Esophagus squamous epithelium (tissue), 5 donors: ENCODE data around the gene HIF1A. TPM values are rescaled to one million over a fixed set of nuclear protein-coding genes. Genes with fewer than 3 reads are reported as not detected.

ENCODE experiments used
- DNase-seq: peaks from one replicate; lab custom pipeline; 2025; lab: John Stamatoyannopoulos, UW
- H3K27ac ChIP-seq, 4 donors: fragments of 200-600 bp; sonication (generic); one replicate each; pipeline ENCODE4 v1.5.1; 2016 to 2019; ENCODE audit warnings: mild to moderate bottlenecking in 1 of 4
- H3K27me3 ChIP-seq, 4 donors: fragments of 200-600 bp; sonication (generic); 1 replicate in 3 of 4; 2 replicates in 1 of 4; pipeline versions ENCODE4 v1.5.1 to v1.6.0; 2017 to 2021; ENCODE audit warnings: antibody characterized with exemption in 1 of 4
- H3K36me3 ChIP-seq, 3 donors: fragments of 200-600 bp; sonication (generic); one replicate each; pipeline ENCODE4 v1.5.1; 2016 to 2019
- H3K4me1 ChIP-seq, 3 donors: fragments of 200-600 bp; sonication (generic); one replicate each; pipeline ENCODE4 v1.5.1; 2017 to 2019
- H3K4me3 ChIP-seq, 4 donors: fragments of 200-600 bp; sonication (generic); 1 replicate in 3 of 4; 2 replicates in 1 of 4; pipeline ENCODE4 v1.5.1; 2016 to 2019; ENCODE audit warnings: mild to moderate bottlenecking in 2 of 4, moderate library complexity in 1 of 4
- H3K9me3 ChIP-seq, 3 donors: fragments of 200-600 bp; sonication (generic); one replicate each; pipeline ENCODE4 v1.5.1; 2016 to 2019
- CTCF ChIP-seq, 6 experiments: fragments of 450-650 bp in 4 of 6; fragments of 200-600 bp in 2 of 6; sonication (generic) in 2 of 6; IDR thresholded peaks; one replicate each; pipeline ENCODE4 v1.5.1; 2016 to 2019; ENCODE audit warnings: antibody characterized with exemption in 6 of 6, mild to moderate bottlenecking in 4 of 6, moderate library complexity in 4 of 6
- POLR2A ChIP-seq, 4 donors: fragments of 450-650 bp; IDR thresholded peaks; one replicate each; pipeline ENCODE4 v1.6.1; 2017; ENCODE audit warnings: antibody characterized with exemption in 4 of 4, mild to moderate bottlenecking in 4 of 4, moderate library complexity in 3 of 4
- WGBS, 2 donors: methylation state at CpG; one replicate each; pipeline ENCODE4 v1.1.5; 2018; 5-methylcytosine and 5-hydroxymethylcytosine counted together
- intact Hi-C: fragments of 100-400 bp; cut with DNase I; formaldehyde crosslinking; loops from one replicate; pipeline ENCODE4 v1.15.0; 2022
- total RNA-seq, 4 donors: library from RNA; depleted of rRNA; stranded (reverse); fragments of >200 nt; gene quantifications; one replicate each; pipeline ENCODE4 v1.1.0, GENCODE V29; 2016
- donor health status: DM: yes; HTN: yes; CAD: no.

HIF1A gene
- total RNA-seq, 4 donors from 2014 or later, result 108 to 199 (median 127) TPM

GRCh38 chr14:61672796-61673195 is 22.5 kb upstream of the HIF1A start:
- Histone ChIP-seq H3K27me3 (no peaks in the 10 kb centered on the region), H3K4me1 (peaks cover 0 to 19% (median 11%) of the 10 kb centered on the region in 3 donors), H3K27ac (no peak overlapping the region), H3K36me3 (no peaks in the 10 kb centered on the region), H3K4me3 (no peak overlapping the region), H3K9me3 (no peaks in the 10 kb centered on the region)
- TF ChIP-seq CTCF (IDR thresholded peaks at IDR 0.05) (no peak), POLR2A (IDR thresholded peaks at IDR 0.05) (no peak)
- intact Hi-C loops, result no loop called here
- WGBS, 2 donors, result 96 to 98% methylated on average over 6 to 7 of the region's 7 CpGs
- no peak for DNase-seq

GRCh38 chr14:61673305-61673704 is 22.0 kb upstream of the HIF1A start:
- no peak for DNase-seq
- Histone ChIP-seq H3K4me1 (peaks cover 0 to 14% (median 6%) of the 10 kb centered on the region in 3 donors), H3K27me3 (no peaks in the 10 kb centered on the region), H3K4me3 (no peak overlapping the region), H3K9me3 (no peaks in the 10 kb centered on the region), H3K27ac (no peak overlapping the region), H3K36me3 (no peaks in the 10 kb centered on the region)
- 69 to 72% methylated on average over 5 of the region's 5 CpGs for WGBS, 2 donors
- intact Hi-C loops, result no loop called here
- no peak for TF ChIP-seq POLR2A (IDR thresholded peaks at IDR 0.05)
- no peak for TF ChIP-seq CTCF (IDR thresholded peaks at IDR 0.05)

GRCh38 chr14:61675291-61675690 is 20.0 kb upstream of the HIF1A start:
- Histone ChIP-seq H3K36me3 (no peaks in the 10 kb centered on the region), H3K4me1 (peaks cover 0 to 4% (median 0%) of the 10 kb centered on the region in 3 donors), H3K27ac (no peak overlapping the region), H3K9me3 (no peaks in the 10 kb centered on the region), H3K27me3 (no peaks in the 10 kb centered on the region), H3K4me3 (no peak overlapping the region)
- WGBS, 2 donors, result 68 to 100% methylated on average over 3 of the region's 3 CpGs
- no peak for TF ChIP-seq POLR2A (IDR thresholded peaks at IDR 0.05)
- TF ChIP-seq CTCF (IDR thresholded peaks at IDR 0.05), result no peak
- intact Hi-C loops, result no loop called here
- DNase-seq, result no peak

GRCh38 chr14:61677479-61677878 is 17.8 kb upstream of the HIF1A start:
- Histone ChIP-seq H3K27me3 (no peaks in the 10 kb centered on the region), H3K4me1 (peaks cover 0 to 9% (median 0%) of the 10 kb centered on the region in 3 donors), H3K4me3 (no peak overlapping the region), H3K9me3 (no peaks in the 10 kb centered on the region), H3K27ac (no peak overlapping the region), H3K36me3 (no peaks in the 10 kb centered on the region)
- TF ChIP-seq CTCF (IDR thresholded peaks at IDR 0.05) (no peak), POLR2A (IDR thresholded peaks at IDR 0.05) (no peak)
- intact Hi-C loops, result no loop called here
- DNase-seq, result no peak

- Histone ChIP-seq H3K9me3 (no peaks in the 10 kb centered on the region), H3K36me3 (no peaks in the 10 kb centered on the region), H3K27ac (no peak overlapping the region), H3K4me3 (no peak overlapping the region), H3K4me1 (peaks cover 0 to 17% (median 0%) of the 10 kb centered on the region in 3 donors), H3K27me3 (no peaks in the 10 kb centered on the region)
- 39 to 67% methylated on average over 2 of the region's 2 CpGs for WGBS, 2 donors
- intact Hi-C loops, result no loop called here
- TF ChIP-seq POLR2A (IDR thresholded peaks at IDR 0.05) (no peak), CTCF (IDR thresholded peaks at IDR 0.05) (no peak)
- no peak for DNase-seq
Measured at GRCh38 chr14:61678975-61679374, 16.3 kb upstream of the HIF1A start.
